NT2/D1 (cell line): Measurements from ENCODE around the gene ADISSP.

Experiments
- SUZ12 ChIP-seq: IDR thresholded peaks from 2 replicates; pipeline ENCODE4 v1.6.1; 2011; ENCODE audit not compliant: insufficient read length, insufficient read depth; ENCODE audit errors: extremely low read depth
- YY1 ChIP-seq: IDR thresholded peaks from 2 replicates; pipeline ENCODE4 v1.6.1; 2011; ENCODE audit not compliant: insufficient read length, insufficient read depth

- no peak for TF ChIP-seq SUZ12
- no peak for TF ChIP-seq YY1
Observed at GRCh38 chr20:3803289-3803688, 35.7 kb upstream of the ADISSP start.
